Fibroblast of pulmonary artery (primary cell): Measurements from ENCODE around the gene SBF2.
"Not testable (repeated sequence)": the region's sequence is repeated elsewhere in the genome, so short reads cannot be mapped to it uniquely, and the experiment has no call there.

Source experiments
- DNase-seq: peaks from one replicate; pipeline ENCODE4 v3.0.0-alpha.2; 2010; ENCODE audit warnings: low read depth
- H3K4me3 ChIP-seq: replicated peaks from 2 replicates; pipeline ENCODE4 v1.5.1; 2011; ENCODE audit warnings: low read depth, mild to moderate bottlenecking, control low read depth, low read length, moderate library complexity
- CTCF ChIP-seq: IDR thresholded peaks from 2 replicates; pipeline ENCODE4 v1.5.1; 2011; ENCODE audit warnings: mild to moderate bottlenecking, control low read depth, low read length, inconsistent platforms; ENCODE audit errors: missing control alignments

The SBF2 gene

GRCh38 chr11:9941991-9942390 lies 352.0 kb downstream of the SBF2 start:
- H3K4me3 ChIP-seq, result no peak overlapping the region
- no peak for DNase-seq
- no peak for TF ChIP-seq CTCF

DNA sequence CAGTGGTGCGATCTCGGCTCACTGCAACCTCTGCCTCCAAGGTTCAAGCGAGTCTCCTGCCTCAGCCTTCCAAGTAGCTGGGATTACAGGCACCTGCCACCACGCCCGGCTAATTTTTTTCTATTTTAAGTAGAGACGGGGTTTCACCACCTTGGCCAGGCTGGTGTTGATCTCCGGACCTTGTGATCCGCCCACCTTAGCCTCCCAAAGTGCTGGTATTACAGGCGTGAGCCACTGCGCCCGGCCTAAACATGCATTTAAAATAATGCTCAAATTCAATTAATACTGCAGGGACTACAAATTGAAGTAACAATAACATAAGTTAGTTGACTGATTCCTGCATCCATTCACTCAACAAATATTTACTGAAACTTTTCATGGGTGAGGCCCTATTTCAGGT lies 354.9 kb downstream of the SBF2 start:
- not testable (repeated sequence) for H3K4me3 ChIP-seq, DNase-seq

DNA sequence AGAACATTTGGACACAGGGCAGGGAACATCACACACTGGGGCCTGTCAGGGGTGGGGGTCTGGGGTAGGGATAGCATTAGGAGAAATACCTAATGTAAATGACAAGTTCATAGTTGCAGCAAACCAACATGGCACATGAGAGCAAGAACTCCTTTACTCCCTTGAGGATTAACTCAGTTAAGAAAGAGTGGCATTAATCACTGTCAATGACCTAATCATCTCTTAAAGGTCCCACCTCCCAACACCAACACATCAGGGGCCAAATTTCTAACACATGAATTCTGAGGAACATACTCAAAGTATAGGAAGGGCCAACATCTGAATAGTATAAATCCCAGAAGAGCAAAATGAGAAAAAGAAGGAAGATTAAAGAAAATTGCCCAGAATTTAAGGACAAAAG lies 357.3 kb downstream of the SBF2 start:
- TF ChIP-seq CTCF, result no peak
- no peak for DNase-seq
- H3K4me3 ChIP-seq, result no peak overlapping the region

- not testable (repeated sequence) for H3K4me3 ChIP-seq, DNase-seq
These were observed 361.2 kb downstream of the SBF2 start for GRCh38 chr11:9932843-9933242.

GRCh38 chr11:9930562-9931331 lies 363.3 kb downstream of the SBF2 start:
- H3K4me3 ChIP-seq, DNase-seq: not testable (repeated sequence)

DNA sequence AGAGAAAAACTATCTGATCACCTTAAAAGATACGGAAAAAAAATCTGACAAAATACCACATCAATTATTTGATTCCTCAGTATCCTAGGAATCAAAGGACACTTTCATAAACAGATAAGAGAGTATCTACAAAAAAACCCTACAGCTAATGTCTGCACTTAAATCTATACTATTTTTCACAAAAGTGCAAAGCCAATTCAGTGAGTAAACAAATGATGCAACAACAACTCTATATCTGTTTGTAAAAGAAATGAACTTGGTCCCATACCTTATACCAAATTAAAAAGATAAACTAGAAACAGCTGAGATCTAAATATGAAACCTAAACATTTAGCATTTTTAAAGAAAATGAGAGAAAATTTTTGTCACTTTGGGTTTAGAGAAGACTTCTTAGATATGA lies 366.3 kb downstream of the SBF2 start:
- H3K4me3 ChIP-seq, result no peak overlapping the region
- DNase-seq, result no peak
- TF ChIP-seq CTCF, result no peak

DNA sequence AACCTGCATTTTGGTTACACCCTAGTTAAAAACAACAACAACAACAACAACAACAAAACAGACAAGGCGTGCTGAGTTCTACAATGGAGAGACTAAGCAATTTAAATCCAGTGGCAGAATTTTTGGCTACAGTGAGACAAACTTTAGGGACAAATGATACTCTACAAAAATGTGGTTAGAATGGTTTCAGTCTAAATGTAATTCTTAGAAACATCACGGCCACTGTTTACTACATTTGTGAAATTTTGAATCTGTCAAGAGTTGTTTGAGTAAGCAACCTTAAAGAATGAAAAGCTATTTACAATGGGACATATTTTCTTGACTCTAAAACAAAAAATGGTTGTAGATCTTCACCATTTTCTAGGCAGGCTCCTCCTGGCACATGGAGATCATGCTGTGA lies 370.7 kb downstream of the SBF2 start:
- DNase-seq, result no peak
- no peak for TF ChIP-seq CTCF
- no peak overlapping the region for H3K4me3 ChIP-seq

DNA sequence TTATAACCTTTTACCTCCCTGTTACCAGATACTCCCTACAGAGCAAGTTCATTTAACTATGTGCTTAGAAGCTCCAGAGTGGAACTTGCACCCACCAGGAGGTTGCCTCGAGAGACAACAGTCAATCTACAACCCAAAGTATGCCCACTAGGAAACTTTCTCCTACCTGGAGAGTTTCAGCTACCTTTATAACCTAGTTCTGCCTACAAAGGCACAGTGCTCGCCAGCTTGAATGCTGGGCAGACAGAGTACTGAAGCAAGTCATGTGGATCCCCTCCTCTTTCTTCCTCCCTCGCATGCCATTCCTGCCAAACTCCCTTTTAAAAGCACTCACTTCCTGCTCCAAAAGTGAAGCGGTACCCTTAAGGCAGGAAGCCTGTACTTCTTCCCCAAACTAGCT lies 371.2 kb downstream of the SBF2 start:
- DNase-seq, result peak; percentile 56
- TF ChIP-seq CTCF, result no peak
- H3K4me3 ChIP-seq, result no peak overlapping the region
